IMR-90 (cell line): ENCODE results near the gene DUS3L. TPM values are rescaled to one million over a fixed set of nuclear protein-coding genes. Genes with fewer than 3 reads are reported as not detected.

ENCODE experiments used
- ATAC-seq: fragments of 200-7000 bp; cut with Tn5 transposase; 2 replicates; pipeline ENCODE4 v1.9.1; 2020; ENCODE audit warnings: low read depth, mild to moderate bottlenecking, moderate library complexity
- BruUV-seq: library from RNA; stranded (reverse); fragments of 400-500 nt; replicated peaks from 2 replicates; lab custom pipeline; 2021; lab: Mats Ljungman, UMichigan
- CTCF ChIA-PET: fragments of 300-600 bp; formaldehyde crosslinking; extraction: SDS; loops from one replicate; lab custom pipeline; 2021; ENCODE audit warnings: antibody characterized with exemption; lab: Yijun Ruan, JAX
- POLR2A ChIA-PET: fragments of 300-600 bp; sonication (Branson Sonifier 250); formaldehyde crosslinking; loops from one replicate; lab custom pipeline; 2022; ENCODE audit warnings: antibody characterized with exemption; ENCODE audit not compliant: unreplicated experiment; lab: Charles Lee
- DNase-seq: peaks from one replicate; pipeline ENCODE4 v3.0.0; 2013
- H2AFZ ChIP-seq: replicated peaks from 2 replicates; pipeline ENCODE3; 2013; ENCODE audit warnings: low read length, mild to moderate bottlenecking; ENCODE audit not compliant: poor library complexity
- H2AK5ac ChIP-seq: 2 replicates; pipeline ENCODE4 v1.6.1; 2013; ENCODE audit warnings: low read depth, low read length, inconsistent platforms
- H2AK9ac ChIP-seq: replicated peaks from 2 replicates; pipeline ENCODE3; 2013; ENCODE audit warnings: mild to moderate bottlenecking, low read depth, low read length, moderate library complexity; ENCODE audit not compliant: poor library complexity
- H2BK120ac ChIP-seq: 2 replicates; pipeline ENCODE4 v1.6.1; 2013; ENCODE audit warnings: low read depth, low read length, inconsistent platforms
- H2BK15ac ChIP-seq: 3 replicates; pipeline ENCODE4 v1.6.1; 2013; ENCODE audit warnings: low read depth, low read length, inconsistent platforms
- H2BK20ac ChIP-seq: 2 replicates; pipeline ENCODE4 v1.6.1; 2013; ENCODE audit warnings: low read depth, mild to moderate bottlenecking, inconsistent platforms, low read length, moderate library complexity
- H2BK5ac ChIP-seq: 2 replicates; pipeline ENCODE4 v1.6.1; 2013; ENCODE audit warnings: mild to moderate bottlenecking, low read depth, low read length, inconsistent platforms; ENCODE audit not compliant: poor library complexity, severe bottlenecking
- H3K14ac ChIP-seq: replicated peaks from 2 replicates; pipeline ENCODE4 v1.6.1; 2013; ENCODE audit warnings: low read depth, low read length, inconsistent platforms
- H3K18ac ChIP-seq: 2 replicates; pipeline ENCODE4 v1.6.1; 2013; ENCODE audit warnings: low read depth, low read length, control low read depth
- H3K23ac ChIP-seq: 2 replicates; pipeline ENCODE4 v1.6.1; 2013; ENCODE audit warnings: low read depth, low read length, inconsistent platforms
- H3K27ac ChIP-seq: 2 replicates; pipeline ENCODE4 v1.5.1; 2013; ENCODE audit warnings: mild to moderate bottlenecking, control low read depth, low read length; ENCODE audit not compliant: insufficient read depth
- H3K27me3 ChIP-seq: 2 replicates; pipeline ENCODE4 v1.6.1; 2013; ENCODE audit warnings: low read length; ENCODE audit not compliant: control insufficient read depth, insufficient read depth
- H3K36me3 ChIP-seq: 2 replicates; pipeline ENCODE4 v1.6.1; 2013; ENCODE audit warnings: low read length, mixed read lengths; ENCODE audit not compliant: control insufficient read depth, insufficient read depth
- H3K4ac ChIP-seq: 2 replicates; pipeline ENCODE4 v1.6.1; 2013; ENCODE audit warnings: low read depth, low read length, inconsistent platforms
- H3K4me1 ChIP-seq: 2 replicates; pipeline ENCODE4 v1.6.1; 2013; ENCODE audit warnings: low read length, mixed read lengths; ENCODE audit not compliant: control insufficient read depth, insufficient read depth
- H3K4me2 ChIP-seq: 2 replicates; pipeline ENCODE4 v1.6.1; 2013; ENCODE audit warnings: low read depth, mild to moderate bottlenecking, control low read depth, low read length, moderate library complexity
- H3K4me3 ChIP-seq: 2 replicates; pipeline ENCODE4 v1.5.1; 2013; ENCODE audit warnings: low read depth, mild to moderate bottlenecking, control low read depth, low read length, moderate library complexity; ENCODE audit not compliant: insufficient read depth
- H3K56ac ChIP-seq: 2 replicates; pipeline ENCODE4 v1.6.1; 2013; ENCODE audit warnings: low read length, inconsistent platforms; ENCODE audit not compliant: insufficient read depth; ENCODE audit errors: extremely low read depth
- H3K79me1 ChIP-seq, 2 experiments: 2 replicates each; pipeline ENCODE4 v1.6.1; 2013; ENCODE audit warnings: low read length in 2 of 2, inconsistent platforms in 1 of 2, low read depth in 1 of 2
- H3K9ac ChIP-seq: 2 replicates; pipeline ENCODE4 v1.6.1; 2013; ENCODE audit warnings: low read depth, low read length, control low read depth
- H3K9me1 ChIP-seq: 2 replicates; pipeline ENCODE4 v1.6.1; 2013; ENCODE audit warnings: low read length, inconsistent platforms; ENCODE audit not compliant: insufficient read depth
- H3K9me3 ChIP-seq: 2 replicates; pipeline ENCODE4 v1.6.1; 2013; ENCODE audit warnings: low read length; ENCODE audit not compliant: control insufficient read depth, insufficient read depth
- H4K20me1 ChIP-seq: 2 replicates; pipeline ENCODE4 v1.6.1; 2013; ENCODE audit warnings: low read length, inconsistent platforms; ENCODE audit not compliant: insufficient read depth
- H4K5ac ChIP-seq: 2 replicates; pipeline ENCODE4 v1.6.1; 2013; ENCODE audit warnings: mild to moderate bottlenecking, low read depth, low read length, control low read depth
- H4K8ac ChIP-seq, 2 experiments: 2 replicates each; pipeline ENCODE4 v1.6.1; 2013; ENCODE audit warnings: low read depth in 2 of 2, low read length in 2 of 2, control low read depth in 1 of 2, inconsistent platforms in 1 of 2
- H4K91ac ChIP-seq: 2 replicates; pipeline ENCODE4 v1.6.1; 2013; ENCODE audit warnings: low read depth, low read length, inconsistent platforms; ENCODE audit not compliant: insufficient read depth
- CEBPB ChIP-seq: IDR thresholded peaks from 2 replicates; pipeline ENCODE4 v1.6.1; 2012; ENCODE audit warnings: low read depth, low read length, improper control_type of control experiment
- CHD1 ChIP-seq: IDR thresholded peaks from 2 replicates; pipeline ENCODE4 v1.6.1; 2012; ENCODE audit warnings: low read depth, low read length, improper control_type of control experiment
- CTCF ChIP-seq: conservative IDR thresholded peaks from 2 replicates; pipeline ENCODE4 v1.5.1; 2012; ENCODE audit warnings: mild to moderate bottlenecking, low read depth, low read length, improper control_type of control experiment
- MXI1 ChIP-seq: IDR thresholded peaks from 2 replicates; pipeline ENCODE4 v1.6.1; 2012; ENCODE audit warnings: low read depth, mild to moderate bottlenecking, low read length, moderate library complexity, borderline replicate concordance
- RAD21 ChIP-seq: IDR thresholded peaks from 2 replicates; pipeline ENCODE4 v1.6.1; 2012; ENCODE audit warnings: low read length, improper control_type of control experiment
- WGBS, 2 experiments: methylation state at CpG; one replicate each; pipeline versions ENCODE4 v1.1.5 to v1.1.7; 2013; ENCODE audit warnings: missing lambda C conversion rate in 2 of 2; ENCODE audit not compliant: insufficient read length in 1 of 2; ENCODE audit errors: extremely low coverage in 2 of 2; 5-methylcytosine and 5-hydroxymethylcytosine counted together
- dilution Hi-C: fragments of 300-500 bp; cut with HindIII; formaldehyde crosslinking; loops from one replicate; pipeline ENCODE4 v1.14.3; 2018; ENCODE audit warnings: low sequenced_read_pairs; ENCODE audit not compliant: unreplicated experiment
- in situ Hi-C: fragments of 300-500 bp; cut with MboI; formaldehyde crosslinking; loops from 3 replicates; pipeline ENCODE4 v1.14.3; 2019; ENCODE audit warnings: low sequenced_read_pairs, inconsistent platforms, mixed read lengths
- intact Hi-C: fragments of 100-400 bp; cut with micrococcal nuclease; formaldehyde crosslinking; loops from 2 replicates; pipeline ENCODE4 v1.10.0; 2022
- polyA plus RNA-seq, 3 experiments: library from polyadenylated mRNA; depleted of rRNA; stranded (reverse); fragments of >200 nt; gene quantifications; 2 replicates each; pipeline ENCODE4 v1.2.3, GENCODE V29; 2012; ENCODE audit warnings: low replicate concordance in 1 of 3
- total RNA-seq: library from RNA; depleted of rRNA; stranded (reverse); fragments of >200 nt; gene quantifications from 2 replicates; pipeline ENCODE4 v1.2.3, GENCODE V29; 2012

Gene DUS3L
- total and polyA plus RNA-seq, 2 of the 4 experiments (the other 2 are of a cell fraction): 12.4 to 21.3 TPM

GRCh38 chr19:5789886-5790558, 941 bp downstream of the DUS3L start:
- 74% methylated on average over 17 of the region's 26 CpGs; no CpG with 5 or more reads in 1 of the 2 experiments for WGBS, 2 experiments
- POLR2A ChIA-PET: interaction anchor here (0.6 kb wide), 1 partner anchor 150 kb away, joined by 3 read pairs; no protein-coding TSS in a partner anchor
- Histone ChIP-seq H3K14ac (peak overlapping the region; percentile 16; the same call in 1 of the 2 replicates), H2BK20ac (no peak overlapping the region), H2BK15ac (no peak overlapping the region), H3K79me1 (peaks cover 0 to 11% of the 10 kb centered on the region in 2 experiments; a peak in 2 of 4 replicates), H3K23ac (no peak overlapping the region), H2BK120ac (no peak overlapping the region), H3K4me2 (peak overlapping the region; percentile 84), H3K4me1 (0 out of 2 replicates have a peak, but pooled peaks cover 2% of the 10 kb centered on the region), H3K56ac (no peak overlapping the region), H3K9ac (0 out of 2 replicates have a peak overlapping the region, but pooled peaks have one; percentile 8), H3K4me3 (peak overlapping the region; percentile 56), H2AFZ (peak overlapping the region; percentile 98), H4K8ac (peak overlapping the region in 1 of 2 experiments; percentile 63; a peak in 2 of 4 replicates), H3K27ac (no peak overlapping the region), H2AK9ac (peak overlapping the region; percentile 97), H4K91ac (no peak overlapping the region), H4K20me1 (peaks cover 7% of the 10 kb centered on the region), H3K9me3 (no peaks in the 10 kb centered on the region), H3K4ac (0 out of 2 replicates have a peak overlapping the region, but pooled peaks have one; percentile 5), H3K27me3 (no peaks in the 10 kb centered on the region), H2BK5ac (peak overlapping the region; percentile 4), H3K18ac (no peak overlapping the region), H3K9me1 (0 out of 2 replicates have a peak, but pooled peaks cover 3% of the 10 kb centered on the region), H4K5ac (peak overlapping the region; percentile 30; the same call in 1 of the 2 replicates), H2AK5ac (peak overlapping the region; percentile 31), H3K36me3 (peaks cover 40% of the 10 kb centered on the region)
- in situ Hi-C loops: no loop called here
- intact Hi-C loops: loop anchor here (10.0 kb wide), 1 partner anchor 665 kb away; the partner anchor contains the start of gene SLC25A23
- CTCF ChIA-PET: interaction anchor here (0.9 to 1.5 kb wide), 2 partner anchors 14 to 103 kb away, joined by 3 to 4 read pairs; partner anchors contain the start of gene NRTN
- TF ChIP-seq CEBPB (no peak), MXI1 (no peak), CTCF (no peak), RAD21 (no peak), CHD1 (no peak)
- dilution Hi-C loops: no loop called here
- no peak for DNase-seq
- no TSS peak for BruUV-seq
- no peak for ATAC-seq
